NCI-H510A treated with DMSO at 0.1 percent for 48 hours (cell line): ENCODE results near the gene YWHAE.
"Not testable (repeated sequence)": the region's sequence is repeated elsewhere in the genome, so short reads cannot be mapped to it uniquely, and the experiment has no call there.

Experiments
- DNase-seq: peaks from one replicate; lab custom pipeline; 2025; lab: John Stamatoyannopoulos, UW

The YWHAE gene

GRCh38 chr17:1325766-1326165 lies 74.3 kb downstream of the YWHAE start:
- no peak for DNase-seq

DNA sequence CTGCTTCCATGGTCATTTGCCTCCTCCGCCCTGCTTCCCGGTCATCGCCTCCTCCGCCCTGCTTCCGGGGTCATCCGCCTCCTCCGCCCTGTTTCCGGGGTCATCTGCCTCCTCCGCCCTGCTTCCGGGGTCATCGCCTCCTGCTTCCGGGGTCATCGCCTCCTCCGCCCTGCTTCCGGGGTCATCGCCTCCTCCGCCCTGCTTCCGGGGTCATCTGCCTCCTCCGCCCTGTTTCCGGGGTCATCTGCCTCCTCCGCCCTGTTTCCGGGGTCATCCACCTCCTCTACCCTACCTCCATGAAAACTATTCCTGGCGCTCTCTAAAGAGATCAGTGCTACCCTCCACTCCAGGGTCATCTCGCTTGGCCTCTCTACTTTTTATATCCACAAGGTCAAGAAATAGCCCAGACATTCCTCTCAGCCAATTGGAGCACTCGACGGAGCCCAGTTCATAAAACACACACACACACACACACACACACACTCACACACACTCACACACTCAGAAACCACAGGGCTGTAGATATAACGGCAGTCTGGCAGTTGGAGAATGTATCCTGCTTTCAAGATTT lies 75.7 kb downstream of the YWHAE start:
- DNase-seq = no peak

DNA sequence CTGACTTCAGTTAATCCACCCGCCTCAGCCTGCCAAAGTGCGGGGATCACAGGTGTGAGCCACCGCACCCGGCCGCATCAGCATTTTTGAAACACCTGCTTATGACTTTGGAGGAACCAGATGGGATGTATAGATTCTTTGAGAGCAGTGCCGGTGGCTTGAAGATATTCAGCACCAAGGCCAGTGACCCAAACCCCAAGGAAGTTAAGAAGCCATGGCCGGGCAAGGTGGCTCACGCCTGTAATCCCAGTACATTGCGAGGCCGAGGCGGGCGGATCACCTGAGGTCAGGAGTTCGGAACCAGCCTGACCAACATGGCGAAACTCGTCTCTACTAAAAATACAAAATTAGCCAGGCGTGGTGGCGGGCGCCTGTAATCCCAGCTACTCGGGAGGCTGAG lies 76.7 kb downstream of the YWHAE start:
- DNase-seq = no peak

DNA sequence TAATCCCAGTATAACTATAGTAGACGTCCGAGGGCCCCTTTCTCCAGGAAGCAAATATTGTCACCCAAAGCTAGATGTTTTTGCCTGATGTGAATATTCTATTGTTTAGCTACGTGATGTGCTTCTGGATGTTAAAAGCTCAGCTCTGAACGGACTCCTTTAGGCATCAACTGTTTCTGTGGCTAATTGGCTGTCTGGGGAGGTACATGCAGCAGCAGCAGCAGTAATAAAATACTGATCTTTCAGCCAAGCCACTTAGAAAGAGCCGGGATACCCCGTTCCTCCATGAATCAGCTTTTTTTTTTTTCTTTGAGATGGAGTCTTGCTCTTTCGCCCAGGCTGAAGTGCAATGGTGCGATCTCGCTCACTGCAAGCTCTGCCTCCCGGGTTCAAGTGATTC lies 77.5 kb downstream of the YWHAE start:
- DNase-seq = no peak

- no peak for DNase-seq
Observed at GRCh38 chr17:1322014-1322428, 78.0 kb downstream of the YWHAE start.

DNA sequence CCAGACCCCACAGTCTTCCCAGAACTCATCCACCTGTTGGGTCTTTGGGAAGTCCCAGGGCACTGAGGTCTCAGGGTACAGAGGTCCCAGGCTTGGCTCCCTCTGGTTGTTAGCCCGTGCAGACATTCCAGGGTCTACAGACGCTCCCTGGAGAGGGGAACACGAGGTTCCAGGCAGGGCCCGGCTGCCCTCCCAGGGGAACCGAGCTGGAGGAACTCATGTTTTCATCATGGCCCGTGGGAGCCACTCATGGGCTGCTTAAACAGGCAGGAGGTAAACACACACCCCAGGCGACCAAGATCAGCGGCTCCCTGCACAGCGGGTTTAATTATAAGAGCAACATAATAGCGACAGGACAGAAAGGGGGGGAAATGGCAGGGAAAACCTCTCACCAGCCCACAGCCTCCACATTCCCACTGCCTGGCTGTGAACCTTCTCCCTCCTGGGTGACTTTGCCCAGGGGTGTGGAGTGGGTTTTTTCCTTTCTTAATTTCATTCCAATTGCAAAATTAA lies 84.1 kb downstream of the YWHAE start:
- no peak for DNase-seq

GRCh38 chr17:1315409-1315808 lies 84.6 kb downstream of the YWHAE start:
- DNase-seq = no peak

GRCh38 chr17:1313270-1314005 lies 86.6 kb downstream of the YWHAE start:
- DNase-seq = no peak

DNA sequence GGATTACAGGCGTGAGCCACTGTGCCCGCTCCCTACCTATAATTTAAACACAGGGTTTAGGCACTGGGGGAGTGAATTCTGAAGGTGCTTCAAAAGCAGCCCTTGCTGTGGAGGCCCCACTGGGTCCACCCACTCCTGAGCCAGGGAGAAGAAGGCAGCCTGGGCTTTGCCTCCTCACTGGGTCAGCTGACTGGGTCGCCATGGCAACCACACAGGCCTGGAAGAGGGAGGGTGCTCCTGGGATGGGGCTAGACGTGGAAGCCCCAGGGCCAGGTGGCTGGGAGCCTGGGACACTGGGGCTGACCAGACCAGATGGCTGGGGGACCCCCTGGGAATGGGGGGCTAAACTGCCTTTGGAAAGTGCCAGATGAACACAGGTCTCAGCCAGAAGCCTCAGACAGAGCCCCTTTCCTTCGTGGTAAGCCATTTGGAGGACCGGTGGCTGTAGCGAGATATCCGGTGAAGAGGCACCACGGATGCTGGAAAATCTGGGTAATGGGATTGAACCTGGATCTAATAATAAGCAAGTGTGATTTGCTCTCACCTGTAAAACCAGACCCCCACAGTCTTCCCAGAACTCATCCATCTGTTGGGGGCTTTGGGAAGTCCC lies 87.7 kb downstream of the YWHAE start:
- DNase-seq = no peak

DNA sequence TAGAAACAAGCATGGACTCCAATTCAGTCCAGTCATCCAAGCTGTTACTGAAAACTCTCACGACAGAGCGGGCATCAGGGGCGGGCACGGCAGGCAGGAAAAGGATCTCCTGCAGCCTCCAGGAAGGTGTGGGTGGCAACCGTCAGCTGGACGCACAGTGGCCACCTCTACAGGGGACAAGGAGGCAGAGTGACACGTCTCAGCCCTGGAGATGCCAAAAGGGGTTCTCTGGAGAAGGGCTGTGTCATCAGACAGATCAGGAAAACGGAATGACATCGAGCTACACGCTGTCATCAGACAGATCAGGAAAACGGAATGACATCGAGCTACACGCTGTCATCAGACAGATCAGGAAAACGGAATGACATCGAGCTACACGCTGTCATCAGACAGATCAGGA lies 92.2 kb downstream of the YWHAE start:
- DNase-seq = not testable (repeated sequence)

DNA sequence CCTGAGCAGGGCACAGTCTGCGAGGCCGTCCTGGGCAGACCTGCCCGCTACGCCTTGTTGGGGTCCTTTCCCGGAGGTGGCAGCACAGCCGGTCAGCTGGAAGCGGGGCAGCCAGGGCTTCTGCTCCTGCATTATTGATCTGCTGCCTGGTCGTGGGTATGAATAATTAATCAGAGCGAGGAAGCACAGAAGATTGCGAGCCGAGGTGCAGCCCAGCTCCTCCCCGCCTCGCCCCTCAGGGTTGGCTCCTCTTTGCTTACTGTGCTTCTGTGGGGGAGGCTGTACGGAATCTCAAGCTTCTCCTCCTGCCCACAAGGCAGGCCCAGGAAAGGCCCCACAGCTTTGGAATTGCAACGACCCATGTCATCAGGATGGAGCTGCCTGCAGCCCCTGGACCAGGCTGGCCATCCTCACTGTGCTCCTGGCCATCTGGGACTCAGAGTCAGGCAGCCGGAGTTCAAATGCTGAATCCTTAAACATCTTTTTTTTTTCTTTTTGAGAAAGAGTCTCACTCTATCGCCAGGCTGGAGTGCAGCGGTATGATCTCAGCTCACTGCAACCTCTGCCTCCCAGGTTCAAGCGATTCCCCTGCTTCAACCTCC lies 95.0 kb downstream of the YWHAE start:
- no peak for DNase-seq

- DNase-seq = no peak
Observed at GRCh38 chr17:1304522-1304921, 95.5 kb downstream of the YWHAE start.

- DNase-seq = no peak
Observed at GRCh38 chr17:1302761-1303160, 97.3 kb downstream of the YWHAE start.

DNA sequence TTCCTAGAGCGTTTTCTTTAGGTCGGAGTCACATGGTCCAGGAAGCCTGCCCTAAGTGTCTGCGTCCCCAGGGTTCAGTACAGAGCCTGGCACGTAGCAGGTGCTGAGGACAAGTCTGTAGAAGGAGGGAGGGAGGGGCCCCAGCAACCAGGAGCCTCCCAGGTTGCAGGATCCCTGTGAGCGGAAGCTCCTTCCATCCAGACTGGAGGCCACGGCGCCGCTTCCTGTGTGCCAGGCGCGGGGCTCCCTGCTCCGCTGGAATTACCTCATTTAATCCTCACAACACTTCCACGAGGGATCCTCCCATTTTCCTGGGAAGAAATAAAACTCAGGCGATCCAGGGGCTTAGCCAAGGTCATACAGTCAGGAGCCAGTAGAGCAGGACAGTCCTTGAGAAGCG lies 98.5 kb downstream of the YWHAE start:
- no peak for DNase-seq

DNA sequence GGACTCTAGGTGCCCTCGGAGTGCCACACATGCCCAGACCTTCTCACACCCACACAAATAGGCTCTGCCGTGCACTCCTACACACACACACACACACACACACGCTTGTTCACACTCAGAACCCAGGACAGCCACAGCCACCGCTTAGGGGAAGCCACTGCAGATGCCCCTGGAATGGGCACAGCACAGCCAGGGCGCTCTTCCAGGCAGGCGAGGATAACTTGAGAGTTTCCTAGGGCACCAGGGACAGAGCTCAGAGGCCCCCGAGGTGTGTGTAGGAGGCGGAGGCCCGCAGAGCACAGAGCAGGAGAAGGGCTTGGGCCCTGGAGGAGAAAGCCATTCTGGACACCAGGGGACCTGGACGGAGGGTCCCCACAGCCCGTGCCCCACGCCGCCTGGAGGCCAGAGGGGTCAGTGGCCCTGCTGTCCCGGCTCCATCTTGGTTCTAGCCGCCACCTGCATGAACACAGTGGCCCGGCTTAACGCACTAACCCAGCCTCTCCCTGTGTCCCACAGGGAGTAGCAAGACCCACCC lies 99.6 kb downstream of the YWHAE start:
- no peak for DNase-seq

GRCh38 chr17:1299552-1300370 lies 100.3 kb downstream of the YWHAE start:
- DNase-seq = no peak

DNA sequence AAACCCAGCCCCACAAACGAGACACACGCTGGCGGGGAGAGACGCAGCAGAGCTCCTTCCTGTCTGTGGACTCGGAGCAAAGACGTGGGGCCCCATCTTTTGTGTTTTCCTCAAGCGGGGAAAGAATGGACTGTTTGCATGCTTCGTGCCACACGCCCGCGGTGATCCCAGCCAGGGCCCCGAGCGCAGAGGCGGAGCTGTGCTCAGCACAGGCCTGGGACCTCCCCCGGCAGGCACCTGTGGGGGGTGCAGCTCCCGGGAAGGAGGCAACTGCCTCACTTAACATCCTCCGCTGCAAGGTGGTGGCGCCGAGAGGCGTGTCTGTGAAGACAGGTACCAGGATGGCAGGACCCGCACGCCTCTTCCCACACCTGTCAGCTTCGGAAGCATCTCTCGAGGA lies 101.4 kb downstream of the YWHAE start:
- DNase-seq = no peak
